ENCODE measurements around the gene RAPGEF4.

- no peak for TF ChIP-seq CTCF (conservative IDR thresholded peaks at IDR 0.05; ENCODE audit: low read depth, low read length)
- no peak for TF ChIP-seq CHD1 (IDR thresholded peaks at IDR 0.05; ENCODE audit: low read depth, low read length)
- TF ChIP-seq POLR2A (IDR thresholded peaks at IDR 0.05; ENCODE audit: low read depth, low read length), result no peak
- TF ChIP-seq FOS (IDR thresholded peaks at IDR 0.05; ENCODE audit: low read depth, low read length), result no peak
- no peak for TF ChIP-seq RCOR1 (IDR thresholded peaks at IDR 0.05; ENCODE audit: insufficient replicate concordance, low read length)
- TF ChIP-seq NFE2L2 (IDR thresholded peaks at IDR 0.05; ENCODE audit: low read depth, low read length), result no peak
Measured at GRCh38 chr2:172745636-172746035, 10.0 kb downstream of the RAPGEF4 start.

Measured in IMR-90 (cell line).